22Rv1 (cell line): ENCODE data around the gene METTL25.

Experiments used
- CTCF ChIP-seq: fragments of 450-650 bp; IDR thresholded peaks from 2 replicates; pipeline ENCODE4 v1.5.1; 2017; ENCODE audit warnings: mild to moderate bottlenecking
- ZFX ChIP-seq: fragments of 450-650 bp; IDR thresholded peaks from 2 replicates; pipeline ENCODE4 v1.6.1; 2017; ENCODE audit warnings: antibody characterized with exemption, borderline replicate concordance

GRCh38 chr12:82378997-82379396 lies 20.7 kb downstream of the METTL25 start:
- TF ChIP-seq CTCF (no peak), ZFX (no peak)
